HepG2 (cell line): Measurements from ENCODE around the gene ALK. TPM values are rescaled to one million over a fixed set of nuclear protein-coding genes. Genes with fewer than 3 reads are reported as not detected.

Experiments used
- ATAC-seq: fragments of 200-7000 bp; cut with Tn5 transposase; 3 replicates; pipeline ENCODE4 v1.9.1; 2020; ENCODE audit warnings: mild to moderate bottlenecking, moderate library complexity
- BruUV-seq: library from RNA; stranded (reverse); fragments of 400-500 nt; replicated peaks from 2 replicates; lab custom pipeline; 2021; lab: Mats Ljungman, UMichigan
- CTCF ChIA-PET: fragments of 300-600 bp; formaldehyde crosslinking; extraction: SDS; loops from one replicate; lab custom pipeline; 2021; ENCODE audit warnings: low total read pairs, inconsistent platforms, low intra/inter-chr PET ratio; lab: Yijun Ruan, JAX
- POLR2A ChIA-PET: fragments of 350-600 bp; sonication (Branson Sonifier 250); formaldehyde crosslinking; loops from one replicate; lab custom pipeline; 2020; ENCODE audit warnings: antibody characterized with exemption, inconsistent platforms; lab: Yijun Ruan, JAX
- DNase-seq: peaks from one replicate; pipeline ENCODE4 v3.0.0-alpha.2; 2015; ENCODE audit warnings: low spot score
- FAIRE-seq: peaks from 3 replicates; lab custom pipeline; 2011; peaks lifted over from hg19 to GRCh38; lab: Jason Lieb, UNC
- H2AFZ ChIP-seq: one replicate; pipeline ENCODE4 v1.6.1; 2011; ENCODE audit warnings: low read length, inconsistent platforms
- H3K27ac ChIP-seq: fragments of 300-600 bp; 3 replicates; pipeline ENCODE4 v1.8.0; 2011; ENCODE audit warnings: mixed run types, mild to moderate bottlenecking, mixed read lengths, low read length, inconsistent platforms; ENCODE audit not compliant: insufficient read depth; ENCODE audit errors: extremely low read length
- H3K27me3 ChIP-seq, 2 experiments: fragments of 200-600 bp in 1 of 2; 2 replicates in 1 of 2; 3 replicates in 1 of 2; pipeline versions ENCODE4 v1.6.0 to v1.8.0; 2011; ENCODE audit warnings: low read length in 2 of 2, mild to moderate bottlenecking in 2 of 2, moderate library complexity in 2 of 2, inconsistent platforms in 1 of 2; ENCODE audit not compliant: insufficient read depth in 2 of 2, control insufficient read depth in 1 of 2
- H3K36me3 ChIP-seq, 2 experiments: fragments of 200-600 bp in 1 of 2; replicated peaks in 1 of 2; 2 replicates in 1 of 2; 3 replicates in 1 of 2; pipeline versions ENCODE4 v1.5.1 to v1.8.0; 2011; ENCODE audit warnings: low read length in 2 of 2, inconsistent platforms in 1 of 2; ENCODE audit not compliant: insufficient read depth in 2 of 2, control insufficient read depth in 1 of 2
- H3K4me1 ChIP-seq: 2 replicates; pipeline ENCODE4 v1.5.1; 2012; ENCODE audit warnings: low read length, inconsistent platforms; ENCODE audit not compliant: insufficient read depth
- H3K4me2 ChIP-seq: 2 replicates; pipeline ENCODE4 v1.6.0; 2011; ENCODE audit warnings: low read depth, low read length, inconsistent platforms
- H3K4me3 ChIP-seq, 3 experiments: fragments of 200-600 bp in 1 of 3; sonication (generic), shearing (Covaris generic) in 1 of 3; replicated peaks in 1 of 3; 2 replicates each; pipeline ENCODE4 v1.5.1; 2011 to 2016; ENCODE audit warnings: low read length in 3 of 3, inconsistent platforms in 2 of 3, low read depth in 2 of 3, mild to moderate bottlenecking in 2 of 3, control low read depth in 1 of 3, mixed read lengths in 1 of 3; ENCODE audit not compliant: insufficient read depth in 1 of 3
- H3K79me2 ChIP-seq: one replicate; pipeline ENCODE4 v1.6.1; 2011; ENCODE audit warnings: low read length, inconsistent platforms; ENCODE audit not compliant: insufficient read depth
- H3K9ac ChIP-seq: 2 replicates; pipeline ENCODE4 v1.6.0; 2011; ENCODE audit warnings: mild to moderate bottlenecking, low read depth, low read length, inconsistent platforms; ENCODE audit not compliant: insufficient read depth
- H3K9me3 ChIP-seq: 2 replicates; pipeline ENCODE4 v1.5.1; 2012; ENCODE audit warnings: mild to moderate bottlenecking, low read length
- H4K20me1 ChIP-seq: 2 replicates; pipeline ENCODE4 v1.6.0; 2011; ENCODE audit warnings: inconsistent platforms, mild to moderate bottlenecking, low read length, moderate library complexity; ENCODE audit not compliant: insufficient read depth
- BORCS8-MEF2B ChIP-seq: sonication (generic); formaldehyde crosslinking; IDR thresholded peaks from 2 replicates; pipeline ENCODE4 v1.8.0; 2022; ENCODE audit warnings: mild to moderate bottlenecking, missing genetic modification reagents
- CHD4 ChIP-seq: fragments of 200-600 bp; sonication (generic); IDR thresholded peaks from 2 replicates; pipeline ENCODE4 v1.7.0; 2017; ENCODE audit warnings: mild to moderate bottlenecking, low read length, borderline replicate concordance
- FOSL2 ChIP-seq: sonication (generic); formaldehyde crosslinking; IDR thresholded peaks from 2 replicates; pipeline ENCODE4 v1.4.0; 2020; ENCODE audit warnings: missing genetic modification reagents
- KDM5B ChIP-seq: sonication (generic); formaldehyde crosslinking; IDR thresholded peaks from 2 replicates; pipeline ENCODE4 v1.4.0; 2020; ENCODE audit warnings: missing genetic modification reagents, mild to moderate bottlenecking, borderline replicate concordance
- MTF1 ChIP-seq: sonication (generic); formaldehyde crosslinking; IDR thresholded peaks from 2 replicates; pipeline ENCODE4 v1.5.0; 2020; ENCODE audit warnings: missing genetic modification reagents
- MZF1 ChIP-seq: sonication (generic); formaldehyde crosslinking; IDR thresholded peaks from 2 replicates; pipeline ENCODE4 v1.8.1; 2023; ENCODE audit warnings: mild to moderate bottlenecking, missing genetic modification reagents, borderline replicate concordance
- PAF1 ChIP-seq: IDR thresholded peaks from 2 replicates; pipeline ENCODE4 v1.6.1; 2016; ENCODE audit warnings: missing genetic modification reagents, missing compliant biosample characterization
- SSRP1 ChIP-seq: IDR thresholded peaks from 2 replicates; pipeline ENCODE4 v1.6.1; 2016; ENCODE audit warnings: control low read depth
- TRIM24 ChIP-seq: sonication (generic); formaldehyde crosslinking; IDR thresholded peaks from 2 replicates; pipeline ENCODE4 v1.8.0; 2022; ENCODE audit warnings: mild to moderate bottlenecking, missing genetic modification reagents
- ZNF230 ChIP-seq: sonication (generic); formaldehyde crosslinking; IDR thresholded peaks from 2 replicates; pipeline ENCODE4 v1.4.0; 2020; ENCODE audit warnings: mild to moderate bottlenecking, missing genetic modification reagents
- ZNF33B ChIP-seq: sonication (generic); formaldehyde crosslinking; IDR thresholded peaks from 2 replicates; pipeline ENCODE4 v1.5.1; 2020; ENCODE audit warnings: mild to moderate bottlenecking, missing genetic modification reagents
- ZNF34 ChIP-seq: sonication (generic); formaldehyde crosslinking; IDR thresholded peaks from 2 replicates; pipeline ENCODE4 v1.4.0; 2020; ENCODE audit warnings: mild to moderate bottlenecking, missing genetic modification reagents, borderline replicate concordance
- ZNF468 ChIP-seq: sonication (generic); formaldehyde crosslinking; IDR thresholded peaks from 2 replicates; pipeline ENCODE4 v1.8.0; 2022; ENCODE audit warnings: mild to moderate bottlenecking, moderate library complexity, missing genetic modification reagents
- WGBS: methylation state at CpG from one replicate; pipeline ENCODE4 v1.1.6; 2017; ENCODE audit warnings: low lambda C conversion rate; 5-methylcytosine and 5-hydroxymethylcytosine counted together
- in situ Hi-C: cut with HindIII; loops from 2 replicates; pipeline ENCODE4 v1.10.0; 2017; ENCODE audit warnings: low pct_unique_long_range_greater_than_20kb; ENCODE audit not compliant: extremely low pct_ligation_motif_present
- intact Hi-C: fragments of 100-400 bp; cut with micrococcal nuclease; formaldehyde crosslinking; loops from one replicate; pipeline ENCODE4 v1.10.0; 2022; ENCODE audit not compliant: unreplicated experiment
- polyA plus RNA-seq, 8 experiments: library from polyadenylated mRNA; depleted of rRNA in 3 of 8; stranded (reverse) in 7 of 8; unstranded in 1 of 8; fragments of >200 nt; fragmentation: Illumina TruSeq in 4 of 8; extraction: Trizol in 4 of 8; gene quantifications; 2 replicates each; pipeline versions ENCODE4 v1.2.1 to v1.2.3, GENCODE V29; 2011 to 2016; ENCODE audit warnings: low read depth in 4 of 8, missing spikeins in 1 of 8, mixed read lengths in 1 of 8; ENCODE audit not compliant: insufficient read depth in 1 of 8
- total RNA-seq, 5 experiments: library from RNA; depleted of rRNA; stranded (reverse); fragments of >200 nt; fragmentation: Illumina TruSeq; extraction: Trizol; gene quantifications; 2 replicates each; pipeline ENCODE4 v1.2.3, GENCODE V29; 2016; ENCODE audit warnings: low read depth in 1 of 5
- TF ChIP-seq, protein P1 (sequence below): sonication (generic); formaldehyde crosslinking; IDR thresholded peaks from 2 replicates; pipeline ENCODE4 v1.4.0; 2020; ENCODE audit warnings: mild to moderate bottlenecking, missing genetic modification reagents
- TF ChIP-seq, protein P2 (sequence below): sonication (generic); formaldehyde crosslinking; IDR thresholded peaks from 2 replicates; pipeline ENCODE4 v1.5.1; 2020; ENCODE audit warnings: missing genetic modification reagents, mild to moderate bottlenecking, borderline replicate concordance
- TF ChIP-seq, protein P3 (sequence below): sonication (generic); formaldehyde crosslinking; IDR thresholded peaks from 2 replicates; pipeline ENCODE4 v1.8.0; 2022; ENCODE audit warnings: missing genetic modification reagents, mild to moderate bottlenecking, moderate library complexity, borderline replicate concordance

The ALK gene
- total and polyA plus RNA-seq, 2 of the 13 experiments (the other 11 are each of a cell fraction or from before 2014, with no cell fraction given): not detected

DNA sequence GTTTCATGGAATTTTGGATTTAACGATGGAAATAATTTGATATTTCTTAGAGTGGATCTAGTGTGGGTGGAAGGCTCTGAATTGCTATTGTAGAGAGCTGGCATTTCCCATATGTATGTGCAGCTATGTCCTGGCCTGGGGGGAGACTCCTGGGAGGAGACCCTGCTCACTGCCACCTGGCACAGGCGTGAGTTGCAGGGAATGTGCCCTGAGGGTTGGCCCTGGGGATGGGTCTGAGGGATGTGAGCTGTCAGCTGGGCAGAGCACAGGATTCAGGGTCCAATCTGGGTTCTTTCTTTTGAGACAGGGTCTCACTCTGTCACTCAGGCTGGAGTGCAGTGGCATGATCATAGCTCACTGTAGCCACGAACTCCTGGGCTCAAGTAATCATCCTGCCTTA lies 686.0 kb downstream of the ALK start:
- CTCF ChIA-PET: no interaction called here
- Histone ChIP-seq H3K27me3 (peaks cover 8 to 71% of the 10 kb centered on the region in 2 experiments; a peak in 4 of 5 replicates), H4K20me1 (peaks cover 3% of the 10 kb centered on the region; the same call in 1 of the 2 replicates), H3K4me3 (no peak overlapping the region), H3K4me2 (no peak overlapping the region), H2AFZ (no peak overlapping the region), H3K4me1 (no peaks in the 10 kb centered on the region)
- ATAC-seq: no peak
- in situ Hi-C loops: no loop called here
- 4% methylated on average over 3 of the region's 3 CpGs for WGBS
- BruUV-seq: no TSS peak
- no peak for TF ChIP-seq PAF1
- TF ChIP-seq SSRP1 (CRISPR knock-in tag): no peak
- no peak for TF ChIP-seq MTF1 (CRISPR knock-in tag)
- no peak for TF ChIP-seq FOSL2 (CRISPR knock-in tag)
- TF ChIP-seq MZF1 (CRISPR knock-in tag): no peak
- TF ChIP-seq, protein P1, sequence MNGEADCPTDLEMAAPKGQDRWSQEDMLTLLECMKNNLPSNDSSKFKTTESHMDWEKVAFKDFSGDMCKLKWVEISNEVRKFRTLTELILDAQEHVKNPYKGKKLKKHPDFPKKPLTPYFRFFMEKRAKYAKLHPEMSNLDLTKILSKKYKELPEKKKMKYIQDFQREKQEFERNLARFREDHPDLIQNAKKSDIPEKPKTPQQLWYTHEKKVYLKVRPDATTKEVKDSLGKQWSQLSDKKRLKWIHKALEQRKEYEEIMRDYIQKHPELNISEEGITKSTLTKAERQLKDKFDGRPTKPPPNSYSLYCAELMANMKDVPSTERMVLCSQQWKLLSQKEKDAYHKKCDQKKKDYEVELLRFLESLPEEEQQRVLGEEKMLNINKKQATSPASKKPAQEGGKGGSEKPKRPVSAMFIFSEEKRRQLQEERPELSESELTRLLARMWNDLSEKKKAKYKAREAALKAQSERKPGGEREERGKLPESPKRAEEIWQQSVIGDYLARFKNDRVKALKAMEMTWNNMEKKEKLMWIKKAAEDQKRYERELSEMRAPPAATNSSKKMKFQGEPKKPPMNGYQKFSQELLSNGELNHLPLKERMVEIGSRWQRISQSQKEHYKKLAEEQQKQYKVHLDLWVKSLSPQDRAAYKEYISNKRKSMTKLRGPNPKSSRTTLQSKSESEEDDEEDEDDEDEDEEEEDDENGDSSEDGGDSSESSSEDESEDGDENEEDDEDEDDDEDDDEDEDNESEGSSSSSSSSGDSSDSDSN: no peak
- TF ChIP-seq TRIM24: no peak
- no peak for TF ChIP-seq ZNF230
- TF ChIP-seq, protein P2, sequence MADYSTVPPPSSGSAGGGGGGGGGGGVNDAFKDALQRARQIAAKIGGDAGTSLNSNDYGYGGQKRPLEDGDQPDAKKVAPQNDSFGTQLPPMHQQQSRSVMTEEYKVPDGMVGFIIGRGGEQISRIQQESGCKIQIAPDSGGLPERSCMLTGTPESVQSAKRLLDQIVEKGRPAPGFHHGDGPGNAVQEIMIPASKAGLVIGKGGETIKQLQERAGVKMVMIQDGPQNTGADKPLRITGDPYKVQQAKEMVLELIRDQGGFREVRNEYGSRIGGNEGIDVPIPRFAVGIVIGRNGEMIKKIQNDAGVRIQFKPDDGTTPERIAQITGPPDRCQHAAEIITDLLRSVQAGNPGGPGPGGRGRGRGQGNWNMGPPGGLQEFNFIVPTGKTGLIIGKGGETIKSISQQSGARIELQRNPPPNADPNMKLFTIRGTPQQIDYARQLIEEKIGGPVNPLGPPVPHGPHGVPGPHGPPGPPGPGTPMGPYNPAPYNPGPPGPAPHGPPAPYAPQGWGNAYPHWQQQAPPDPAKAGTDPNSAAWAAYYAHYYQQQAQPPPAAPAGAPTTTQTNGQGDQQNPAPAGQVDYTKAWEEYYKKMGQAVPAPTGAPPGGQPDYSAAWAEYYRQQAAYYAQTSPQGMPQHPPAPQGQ (CRISPR knock-in tag): no peak
- no peak for TF ChIP-seq ZNF468 (CRISPR knock-in tag)
- TF ChIP-seq BORCS8-MEF2B (CRISPR knock-in tag): no peak
- TF ChIP-seq, protein P3, sequence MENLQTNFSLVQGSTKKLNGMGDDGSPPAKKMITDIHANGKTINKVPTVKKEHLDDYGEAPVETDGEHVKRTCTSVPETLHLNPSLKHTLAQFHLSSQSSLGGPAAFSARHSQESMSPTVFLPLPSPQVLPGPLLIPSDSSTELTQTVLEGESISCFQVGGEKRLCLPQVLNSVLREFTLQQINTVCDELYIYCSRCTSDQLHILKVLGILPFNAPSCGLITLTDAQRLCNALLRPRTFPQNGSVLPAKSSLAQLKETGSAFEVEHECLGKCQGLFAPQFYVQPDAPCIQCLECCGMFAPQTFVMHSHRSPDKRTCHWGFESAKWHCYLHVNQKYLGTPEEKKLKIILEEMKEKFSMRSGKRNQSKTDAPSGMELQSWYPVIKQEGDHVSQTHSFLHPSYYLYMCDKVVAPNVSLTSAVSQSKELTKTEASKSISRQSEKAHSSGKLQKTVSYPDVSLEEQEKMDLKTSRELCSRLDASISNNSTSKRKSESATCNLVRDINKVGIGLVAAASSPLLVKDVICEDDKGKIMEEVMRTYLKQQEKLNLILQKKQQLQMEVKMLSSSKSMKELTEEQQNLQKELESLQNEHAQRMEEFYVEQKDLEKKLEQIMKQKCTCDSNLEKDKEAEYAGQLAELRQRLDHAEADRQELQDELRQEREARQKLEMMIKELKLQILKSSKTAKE: no peak
- TF ChIP-seq ZNF34: no peak
- no peak for TF ChIP-seq KDM5B (CRISPR knock-in tag)
- no peak for TF ChIP-seq CHD4
- TF ChIP-seq ZNF33B: no peak
- TF ChIP-seq, all 625 proteins: peak for 0
- FAIRE-seq: no peak
- no peaks in the 10 kb centered on the region for H3K9me3 ChIP-seq
- intact Hi-C loops: no loop called here
- H3K27ac ChIP-seq: no peak overlapping the region
- H3K79me2 ChIP-seq: no peaks in the 10 kb centered on the region
- no peak for DNase-seq
- H3K9ac ChIP-seq: no peak overlapping the region
- H3K36me3 ChIP-seq: no peaks in the 10 kb centered on the region
- POLR2A ChIA-PET: no interaction called here
